Neuron (in vitro differentiated cells): Measurements from ENCODE around the gene LDAH.

Experiments
- H2AFZ ChIP-seq: one replicate; pipeline ENCODE4 v1.6.1; 2013; ENCODE audit warnings: low read depth, mild to moderate bottlenecking, inconsistent platforms, low read length, moderate library complexity
- H3K27me3 ChIP-seq: one replicate; pipeline ENCODE4 v1.6.1; 2013; ENCODE audit warnings: low read length; ENCODE audit not compliant: insufficient read depth
- H3K36me3 ChIP-seq: one replicate; pipeline ENCODE4 v1.6.1; 2013; ENCODE audit warnings: low read length; ENCODE audit not compliant: insufficient read depth
- H3K4me1 ChIP-seq: one replicate; pipeline ENCODE4 v1.6.1; 2013; ENCODE audit warnings: low read length; ENCODE audit not compliant: insufficient read depth
- H3K4me3 ChIP-seq: 2 replicates; pipeline ENCODE4 v1.5.1; 2013; ENCODE audit warnings: mild to moderate bottlenecking, low read length, moderate library complexity
- H3K9me3 ChIP-seq: one replicate; pipeline ENCODE4 v1.6.1; 2013; ENCODE audit warnings: low read length

The LDAH gene

DNA sequence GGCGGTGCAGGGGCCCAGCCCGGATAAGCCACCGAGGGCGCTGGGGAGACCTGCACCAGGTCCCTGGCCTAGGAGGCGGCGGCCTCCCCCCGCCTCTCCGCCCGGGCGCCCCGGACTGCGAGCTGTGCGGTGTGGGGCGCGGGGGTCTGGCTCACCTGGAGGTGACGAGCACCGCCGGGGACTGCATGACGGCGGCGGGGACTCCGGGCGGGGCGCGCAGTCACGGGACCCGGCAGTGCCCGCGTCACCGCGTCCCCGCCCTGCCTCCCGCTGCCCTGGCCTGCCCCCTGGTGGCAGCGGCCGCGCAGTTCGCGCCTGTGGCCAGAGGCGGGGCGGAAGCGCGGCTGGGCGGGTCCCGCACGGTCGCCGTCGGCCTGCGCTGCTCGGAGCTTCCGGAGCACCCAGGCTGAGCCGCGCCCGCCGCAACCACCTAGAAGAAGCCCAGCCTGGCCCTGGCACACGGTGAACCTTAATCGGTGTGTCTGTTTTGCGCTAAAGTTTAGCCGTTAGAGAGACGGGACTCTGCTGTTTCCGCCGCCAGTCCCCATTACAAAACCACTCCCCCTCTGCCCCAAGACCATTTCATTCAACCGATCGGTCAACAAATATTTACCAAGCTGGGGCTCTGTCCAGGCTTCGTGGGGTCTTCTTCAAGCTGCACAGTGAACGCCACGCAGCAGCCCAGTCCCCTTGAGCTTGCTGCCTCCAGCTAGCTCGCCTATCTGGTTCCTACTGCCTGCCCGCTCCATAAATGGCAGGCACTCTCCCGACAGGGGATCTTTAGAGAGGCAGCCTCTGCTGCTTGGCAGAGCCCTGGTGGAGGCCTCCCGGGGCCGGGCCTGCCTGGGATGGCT, 171.8 kb downstream of the LDAH start, which contains the start of gene HS1BP3:
TSS of gene HS1BP3 (minus strand) at position 222 of the 854 bp plus-strand sequence. CDS start at position 187, 35 bp downstream.
- Histone ChIP-seq H2AFZ (peak within 1 kb of the TSS; percentile 93), H3K9me3 (no peaks in the 10 kb centered on the region), H3K4me3 (peak within 1 kb of the TSS; percentile 76), H3K27me3 (peaks cover under 1% of the 10 kb centered on the region), H3K36me3 (no peaks in the 10 kb centered on the region), H3K4me1 (peaks cover 23% of the 10 kb centered on the region)

DNA sequence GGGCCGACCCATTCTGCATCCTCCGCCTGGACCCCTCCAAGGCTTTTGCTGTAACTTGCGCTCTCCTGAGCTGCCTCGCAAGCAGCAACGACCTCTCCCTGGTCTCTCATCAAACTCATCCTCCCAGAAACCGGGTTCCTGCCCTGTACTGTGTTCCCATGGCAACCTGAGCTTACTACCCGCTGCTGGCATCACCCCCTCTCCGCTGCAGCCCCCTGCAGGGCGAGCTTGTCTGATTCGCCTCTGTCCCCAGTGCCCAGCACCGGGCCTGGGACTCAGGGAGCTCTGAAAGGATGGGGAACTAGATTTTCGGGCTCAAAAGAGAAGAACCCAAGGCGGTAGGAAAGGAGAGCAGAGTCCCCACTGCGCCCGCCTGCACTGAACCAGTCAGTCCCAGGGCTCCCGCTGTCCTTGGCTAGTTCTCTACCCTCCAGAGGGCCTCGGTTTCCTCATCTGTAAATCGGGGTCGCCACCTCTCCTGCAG, 172.5 kb downstream of the LDAH start:
- no peaks in the 10 kb centered on the region for H3K27me3 ChIP-seq
- no peaks in the 10 kb centered on the region for H3K36me3 ChIP-seq
- peaks cover 23% of the 10 kb centered on the region for H3K4me1 ChIP-seq
- peak overlapping the region; percentile 92 for H2AFZ ChIP-seq
- peak overlapping the region; percentile 76 for H3K4me3 ChIP-seq
- no peaks in the 10 kb centered on the region for H3K9me3 ChIP-seq

DNA sequence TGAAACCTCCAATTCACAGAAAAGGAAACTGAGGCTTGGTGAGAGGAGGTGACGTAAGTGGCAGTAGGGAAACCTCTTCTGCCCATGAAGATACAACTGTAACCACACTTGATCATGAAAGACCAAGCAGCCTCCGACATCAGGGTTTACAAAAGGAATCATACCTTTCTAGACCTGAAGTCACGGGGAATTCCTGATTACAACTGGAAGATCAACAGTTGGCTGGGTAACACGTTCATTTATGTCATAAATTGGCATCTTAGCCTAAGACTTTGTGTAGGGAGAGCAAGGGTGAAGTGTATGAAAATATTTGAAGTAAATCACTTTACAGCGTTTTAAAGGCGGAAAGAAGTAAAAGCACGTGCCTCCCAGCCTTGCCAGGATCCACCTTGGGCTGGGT, 172.9 kb downstream of the LDAH start:
- peaks cover 23% of the 10 kb centered on the region for H3K4me1 ChIP-seq
- H3K9me3 ChIP-seq: no peaks in the 10 kb centered on the region
- H3K36me3 ChIP-seq: no peaks in the 10 kb centered on the region
- H3K4me3 ChIP-seq: peak overlapping the region; percentile 76
- no peaks in the 10 kb centered on the region for H3K27me3 ChIP-seq
- H2AFZ ChIP-seq: no peak overlapping the region

- H3K36me3 ChIP-seq: no peaks in the 10 kb centered on the region
- no peaks in the 10 kb centered on the region for H3K9me3 ChIP-seq
- H3K4me3 ChIP-seq: no peak overlapping the region
- no peaks in the 10 kb centered on the region for H3K27me3 ChIP-seq
- H3K4me1 ChIP-seq: peaks cover 23% of the 10 kb centered on the region
- no peak overlapping the region for H2AFZ ChIP-seq
Observed at GRCh38 chr2:20649576-20649975, 173.3 kb downstream of the LDAH start.

DNA sequence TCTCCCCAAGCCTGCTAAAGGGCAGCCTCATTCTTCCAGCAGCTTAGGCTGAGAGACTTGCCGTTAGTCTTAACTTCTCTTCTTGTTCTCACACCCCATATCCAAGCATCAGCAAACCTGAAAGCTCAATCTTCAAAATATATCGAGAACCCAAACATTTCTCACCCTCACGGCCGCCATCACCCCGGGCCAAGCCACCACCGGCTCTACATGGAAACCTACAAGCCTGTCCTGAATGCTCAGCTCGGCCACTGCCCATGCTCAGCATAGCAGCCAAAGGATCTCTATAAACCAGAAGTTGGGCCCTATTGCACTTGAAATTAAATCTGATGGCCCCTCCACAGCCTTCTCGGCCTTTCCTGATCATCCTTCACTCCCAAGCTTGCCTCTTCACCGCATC, 174.1 kb downstream of the LDAH start:
- no peaks in the 10 kb centered on the region for H3K9me3 ChIP-seq
- H3K27me3 ChIP-seq: no peaks in the 10 kb centered on the region
- H3K4me1 ChIP-seq: peaks cover 23% of the 10 kb centered on the region
- no peak overlapping the region for H3K4me3 ChIP-seq
- H3K36me3 ChIP-seq: no peaks in the 10 kb centered on the region
- H2AFZ ChIP-seq: no peak overlapping the region

GRCh38 chr2:20648206-20648605, 174.7 kb downstream of the LDAH start:
- H3K4me1 ChIP-seq: peaks cover 23% of the 10 kb centered on the region
- no peak overlapping the region for H2AFZ ChIP-seq
- H3K4me3 ChIP-seq: no peak overlapping the region
- no peaks in the 10 kb centered on the region for H3K27me3 ChIP-seq
- H3K36me3 ChIP-seq: no peaks in the 10 kb centered on the region
- no peaks in the 10 kb centered on the region for H3K9me3 ChIP-seq

DNA sequence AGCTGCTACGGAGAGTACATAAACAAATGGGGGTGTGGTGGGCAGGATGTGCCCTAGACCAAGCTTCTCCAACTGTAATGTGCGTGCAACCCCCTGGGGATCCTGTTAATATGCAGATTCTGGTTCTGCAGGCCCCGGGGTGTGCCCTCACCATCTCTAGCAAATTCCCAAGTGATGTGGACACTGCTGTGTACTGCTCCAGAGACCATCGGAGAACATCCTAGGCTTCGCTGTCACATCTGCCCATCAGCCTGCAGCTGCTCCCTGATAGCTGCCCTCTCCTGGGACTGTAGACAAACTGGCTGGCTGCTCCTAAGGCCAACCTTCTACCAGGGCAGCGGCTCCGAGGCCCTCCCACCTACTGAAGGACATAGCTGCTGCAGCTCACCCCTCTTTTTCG, 175.2 kb downstream of the LDAH start:
- Histone ChIP-seq H3K4me1 (peaks cover 23% of the 10 kb centered on the region), H2AFZ (no peak overlapping the region), H3K27me3 (no peaks in the 10 kb centered on the region), H3K36me3 (no peaks in the 10 kb centered on the region), H3K9me3 (no peaks in the 10 kb centered on the region), H3K4me3 (no peak overlapping the region)

- no peaks in the 10 kb centered on the region for H3K27me3 ChIP-seq
- no peak overlapping the region for H2AFZ ChIP-seq
- H3K4me1 ChIP-seq: peaks cover 23% of the 10 kb centered on the region
- H3K36me3 ChIP-seq: no peaks in the 10 kb centered on the region
- no peak overlapping the region for H3K4me3 ChIP-seq
- H3K9me3 ChIP-seq: no peaks in the 10 kb centered on the region
Observed at GRCh38 chr2:20647211-20647610, 175.7 kb downstream of the LDAH start.

DNA sequence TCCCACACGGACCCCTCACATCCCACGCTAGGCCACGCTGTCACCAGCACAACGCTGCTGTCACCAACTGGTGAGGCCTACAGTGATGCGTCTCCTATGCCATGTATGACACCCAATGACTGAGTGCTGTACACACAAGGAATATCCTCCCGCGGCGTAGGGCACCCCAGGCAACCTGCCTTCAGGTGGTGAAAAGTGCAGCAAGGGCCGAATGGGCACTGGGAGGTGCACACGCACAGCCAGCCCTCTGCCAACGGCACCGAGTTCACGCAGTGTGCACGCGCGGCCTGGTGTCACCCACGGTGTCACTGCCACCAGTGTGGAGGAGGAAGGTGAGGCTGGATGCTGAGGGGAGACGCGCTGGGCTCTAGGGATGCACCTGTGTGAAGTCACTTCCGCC, 176.5 kb downstream of the LDAH start:
- H3K36me3 ChIP-seq: no peaks in the 10 kb centered on the region
- H2AFZ ChIP-seq: no peak overlapping the region
- H3K27me3 ChIP-seq: no peaks in the 10 kb centered on the region
- peaks cover 19% of the 10 kb centered on the region for H3K4me1 ChIP-seq
- no peak overlapping the region for H3K4me3 ChIP-seq
- H3K9me3 ChIP-seq: no peaks in the 10 kb centered on the region

DNA sequence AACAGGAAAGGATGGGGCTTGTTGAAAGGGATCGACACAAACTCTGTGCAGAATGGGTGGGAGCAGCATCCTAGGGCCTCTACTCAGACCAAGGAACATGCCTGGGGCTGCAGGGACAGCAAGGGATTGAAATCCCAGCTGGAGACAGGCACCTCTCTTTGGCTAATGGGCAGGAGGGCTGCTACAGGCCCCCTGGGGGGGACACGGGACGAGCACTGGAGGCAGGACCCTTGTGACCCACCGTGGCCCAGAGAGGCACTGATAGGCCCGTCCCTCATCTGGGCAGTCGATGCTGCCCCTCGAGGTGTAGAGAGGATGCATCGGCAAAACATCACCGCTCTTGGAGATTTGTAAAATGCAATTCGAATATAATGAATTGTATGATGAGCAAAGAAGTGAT, 177.1 kb downstream of the LDAH start:
- no peaks in the 10 kb centered on the region for H3K36me3 ChIP-seq

GRCh38 chr2:20645301-20645701, 177.6 kb downstream of the LDAH start:
- H3K4me1 ChIP-seq: peaks cover 15% of the 10 kb centered on the region
- H3K27me3 ChIP-seq: no peaks in the 10 kb centered on the region
- H3K4me3 ChIP-seq: no peak overlapping the region
- H2AFZ ChIP-seq: no peak overlapping the region
- no peaks in the 10 kb centered on the region for H3K9me3 ChIP-seq
- no peaks in the 10 kb centered on the region for H3K36me3 ChIP-seq

More for the DNA sequence above, 177.1 kb downstream of the LDAH start:
- Histone ChIP-seq H3K27me3 (no peaks in the 10 kb centered on the region), H3K4me1 (peaks cover 19% of the 10 kb centered on the region), H3K9me3 (no peaks in the 10 kb centered on the region), H3K4me3 (no peak overlapping the region), H2AFZ (no peak overlapping the region)

DNA sequence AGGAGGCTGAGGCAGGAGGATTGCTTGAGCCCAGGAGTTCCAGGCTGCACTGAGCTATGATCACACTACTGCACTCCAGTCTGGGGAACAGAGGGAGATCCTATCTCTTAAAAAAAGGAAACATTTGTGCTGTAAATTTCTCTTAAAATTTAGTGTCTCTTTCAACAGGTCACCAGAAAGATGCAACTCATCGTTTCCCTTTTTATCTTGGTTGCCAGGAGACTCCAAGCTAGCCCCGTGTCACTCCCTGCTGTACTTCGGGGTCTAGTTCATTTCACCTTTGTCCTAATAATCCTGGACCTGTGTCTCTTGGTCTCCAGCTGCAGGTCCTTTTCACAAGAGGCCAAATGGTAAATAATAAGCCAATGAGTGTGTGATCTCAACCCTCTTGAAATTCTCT, 179.1 kb downstream of the LDAH start:
- Histone ChIP-seq H3K9me3 (no peaks in the 10 kb centered on the region), H3K4me1 (peaks cover 14% of the 10 kb centered on the region), H3K36me3 (peaks cover 4% of the 10 kb centered on the region), H2AFZ (no peak overlapping the region), H3K27me3 (no peaks in the 10 kb centered on the region), H3K4me3 (no peak overlapping the region)

DNA sequence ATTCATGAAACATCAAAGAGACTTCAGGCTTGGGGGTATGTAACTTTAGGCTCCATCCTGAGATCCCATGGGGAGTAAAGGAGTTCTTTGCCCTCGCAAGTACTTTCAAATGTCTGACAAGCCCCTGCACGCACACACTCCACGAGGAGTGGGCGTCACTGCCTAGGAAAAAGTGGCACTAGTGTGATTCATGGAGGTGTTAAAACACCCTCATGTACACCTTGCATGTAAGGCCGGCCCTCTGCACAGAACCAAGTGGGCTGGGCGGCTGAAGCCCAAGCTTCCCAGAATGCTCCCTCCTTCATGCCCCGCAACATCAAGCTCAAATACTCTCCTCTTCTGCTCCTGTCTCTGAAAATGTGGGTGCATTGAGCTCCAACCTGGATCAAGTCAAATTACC, 179.8 kb downstream of the LDAH start:
- H3K9me3 ChIP-seq: no peaks in the 10 kb centered on the region
- H3K4me1 ChIP-seq: peaks cover 6% of the 10 kb centered on the region
- H3K27me3 ChIP-seq: no peaks in the 10 kb centered on the region
- H3K36me3 ChIP-seq: peaks cover 4% of the 10 kb centered on the region
- no peak overlapping the region for H2AFZ ChIP-seq
- no peak overlapping the region for H3K4me3 ChIP-seq
